Gastrocnemius medialis (tissue), 4 donors: ENCODE results near the gene SPON1. TPM values are rescaled to one million over a fixed set of nuclear protein-coding genes. Genes with fewer than 3 reads are reported as not detected.

ENCODE experiments used
- ATAC-seq, 2 donors: fragments of 150-250 bp; one replicate each; pipeline ENCODE4 v1.9.1; 2016
- DNase-seq, 2 donors: peaks; one replicate each; pipeline ENCODE4 v3.0.0-alpha.2; 2019
- H3K27ac ChIP-seq, 4 donors: fragments of 200-600 bp; sonication (generic); 1 replicate in 1 of 4; 2 replicates in 3 of 4; pipeline ENCODE4 v1.5.1; 2016 to 2018; ENCODE audit warnings: mild to moderate bottlenecking in 2 of 4, moderate library complexity in 1 of 4
- H3K27me3 ChIP-seq, 3 donors: fragments of 200-600 bp; sonication (generic) in 2 of 3; 1 replicate in 1 of 3; 2 replicates in 2 of 3; pipeline versions ENCODE4 v1.5.1 to v1.6.0; 2016 to 2019; ENCODE audit warnings: mild to moderate bottlenecking in 1 of 3, moderate library complexity in 1 of 3
- H3K36me3 ChIP-seq, 2 donors: fragments of 200-600 bp; sonication (generic) in 1 of 2; one replicate each; pipeline ENCODE4 v1.5.1; 2017 to 2018
- H3K4me1 ChIP-seq, 2 donors: fragments of 200-600 bp; sonication (generic) in 1 of 2; one replicate each; pipeline ENCODE4 v1.5.1; 2016 to 2017; ENCODE audit warnings: mild to moderate bottlenecking in 2 of 2
- H3K4me3 ChIP-seq, 4 donors: fragments of 200-600 bp; sonication (generic) in 3 of 4; 1 replicate in 1 of 4; 2 replicates in 3 of 4; pipeline ENCODE4 v1.5.1; 2016 to 2019; ENCODE audit warnings: mild to moderate bottlenecking in 2 of 4
- H3K9me3 ChIP-seq, 3 donors: fragments of 200-600 bp; sonication (generic) in 2 of 3; 1 replicate in 1 of 3; 2 replicates in 2 of 3; pipeline ENCODE4 v1.5.1; 2016 to 2019
- CTCF ChIP-seq, 5 experiments: fragments of 450-650 bp in 3 of 5; fragments of 200-600 bp in 2 of 5; sonication (generic) in 2 of 5; IDR thresholded peaks in 4 of 5; conservative IDR thresholded peaks in 1 of 5; 1 replicate in 4 of 5; 2 replicates in 1 of 5; pipeline ENCODE4 v1.5.1; 2016 to 2019; ENCODE audit warnings: antibody characterized with exemption in 5 of 5, mild to moderate bottlenecking in 3 of 5, moderate library complexity in 3 of 5
- POLR2A ChIP-seq, 2 donors: fragments of 450-650 bp; IDR thresholded peaks; one replicate each; pipeline ENCODE4 v1.6.1; 2017; ENCODE audit warnings: antibody characterized with exemption in 2 of 2, mild to moderate bottlenecking in 2 of 2, moderate library complexity in 2 of 2
- in situ Hi-C, 4 donors: fragments of 200-750 bp; cut with MboI; loops; one replicate each; pipeline versions ENCODE4 v1.15.0 to v1.8.0; 2017; ENCODE audit warnings: low sequenced_read_pairs in 4 of 4
- intact Hi-C: fragments of 100-400 bp; cut with DNase I; formaldehyde crosslinking; loops from one replicate; pipeline ENCODE4 v1.15.1; 2023; ENCODE audit warnings: low total_unique reads
- total RNA-seq, 4 donors: library from RNA; depleted of rRNA; stranded (reverse); fragments of >200 nt; gene quantifications; one replicate each; pipeline versions ENCODE4 v1.1.0 to v1.2.3, GENCODE V29; 2016

Gene SPON1
- total RNA-seq, 4 donors from 2014 or later, result 0.10 to 1.6 (median 0.36) TPM

DNA sequence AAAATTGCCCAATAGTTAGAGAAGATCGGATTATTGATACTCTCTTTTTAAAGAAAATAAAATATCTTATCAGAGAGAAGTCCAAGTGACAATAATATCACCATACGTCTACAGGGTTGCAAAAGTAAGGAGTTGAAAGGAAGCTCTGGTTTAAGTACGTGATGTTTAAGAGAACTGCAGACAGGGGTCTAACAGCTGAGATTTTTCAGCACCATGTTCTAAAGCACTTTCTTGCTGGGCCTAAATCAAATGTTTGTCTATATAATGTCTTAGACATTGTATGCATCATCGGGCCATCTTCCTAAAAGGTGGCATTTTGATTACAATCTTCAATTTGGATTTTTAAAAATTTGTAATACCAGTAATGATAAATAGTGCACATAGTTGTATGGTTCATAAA is 263.1 kb downstream of the SPON1 start:
- H3K36me3 ChIP-seq, result no peaks in the 10 kb centered on the region
- no peak overlapping the region for H3K27ac ChIP-seq
- H3K27me3 ChIP-seq, result no peaks in the 10 kb centered on the region
- H3K4me1 ChIP-seq, result no peaks in the 10 kb centered on the region
- TF ChIP-seq CTCF (IDR thresholded peaks at IDR 0.05 in 4 of 5, conservative IDR thresholded peaks at IDR 0.05 in 1 of 5) (no peak), POLR2A (IDR thresholded peaks at IDR 0.05) (no peak)
- no peak for DNase-seq
- ATAC-seq, result no peak
- H3K4me3 ChIP-seq, result no peak overlapping the region
- in situ Hi-C loops (loop anchor here in 2 of 4 donors (25.0 kb wide), 2 partner anchors 263 to 463 kb away; partner anchors contain the start of gene SPON1 (in 1 of the 2)), intact Hi-C loops (no loop called here)
- peaks cover 0 to 2% (median 0%) of the 10 kb centered on the region in 3 donors for H3K9me3 ChIP-seq

GRCh38 chr11:14228356-14228755 is 265.8 kb downstream of the SPON1 start:
- in situ Hi-C loops (loop anchor here in 2 of 4 donors (25.0 kb wide), 2 partner anchors 266 to 466 kb away; partner anchors contain the start of gene SPON1 (in 1 of the 2)), intact Hi-C loops (no loop called here)
- peaks cover 0 to 3% (median 0%) of the 10 kb centered on the region in 3 donors for H3K27me3 ChIP-seq
- H3K27ac ChIP-seq, result no peak overlapping the region
- H3K36me3 ChIP-seq, result no peaks in the 10 kb centered on the region
- no peak overlapping the region for H3K4me3 ChIP-seq
- no peak for TF ChIP-seq POLR2A (IDR thresholded peaks at IDR 0.05)
- TF ChIP-seq CTCF (IDR thresholded peaks at IDR 0.05 in 4 of 5, conservative IDR thresholded peaks at IDR 0.05 in 1 of 5), result no peak
- DNase-seq, result no peak
- H3K4me1 ChIP-seq, result no peaks in the 10 kb centered on the region
- peaks cover 0 to 2% (median 0%) of the 10 kb centered on the region in 3 donors for H3K9me3 ChIP-seq
- ATAC-seq, result no peak

GRCh38 chr11:14229472-14229871 is 266.9 kb downstream of the SPON1 start:
- no peak overlapping the region for H3K27ac ChIP-seq
- ATAC-seq, result no peak

GRCh38 chr11:14230407-14230806 is 267.9 kb downstream of the SPON1 start:
- peaks cover 0 to 3% (median 0%) of the 10 kb centered on the region in 3 donors for H3K27me3 ChIP-seq
- no peak overlapping the region for H3K4me3 ChIP-seq
- no peak overlapping the region for H3K27ac ChIP-seq
- DNase-seq, result no peak
- no peaks in the 10 kb centered on the region for H3K36me3 ChIP-seq
- in situ Hi-C loops (loop anchor here in 2 of 4 donors (25.0 kb wide), 2 partner anchors 268 to 468 kb away; partner anchors contain the start of gene SPON1 (in 1 of the 2)), intact Hi-C loops (no loop called here)
- ATAC-seq, result no peak
- TF ChIP-seq CTCF (IDR thresholded peaks at IDR 0.05 in 4 of 5, conservative IDR thresholded peaks at IDR 0.05 in 1 of 5) (no peak), POLR2A (IDR thresholded peaks at IDR 0.05) (no peak)
- no peaks in the 10 kb centered on the region for H3K4me1 ChIP-seq
- peaks cover 0 to 2% (median 0%) of the 10 kb centered on the region in 3 donors for H3K9me3 ChIP-seq

More at GRCh38 chr11:14229472-14229871, 266.9 kb downstream of the SPON1 start:
- Histone ChIP-seq H3K9me3 (peaks cover 0 to 2% (median 0%) of the 10 kb centered on the region in 3 donors), H3K4me3 (no peak overlapping the region), H3K27me3 (peaks cover 0 to 3% (median 0%) of the 10 kb centered on the region in 3 donors), H3K4me1 (no peaks in the 10 kb centered on the region), H3K36me3 (no peaks in the 10 kb centered on the region)
- in situ Hi-C loops (loop anchor here in 2 of 4 donors (25.0 kb wide), 2 partner anchors 267 to 467 kb away; partner anchors contain the start of gene SPON1 (in 1 of the 2)), intact Hi-C loops (no loop called here)
- TF ChIP-seq POLR2A (IDR thresholded peaks at IDR 0.05), result no peak
- TF ChIP-seq CTCF (IDR thresholded peaks at IDR 0.05 in 4 of 5, conservative IDR thresholded peaks at IDR 0.05 in 1 of 5), result no peak
- no peak for DNase-seq
